K562 (cell line): ENCODE measurements around the gene IQCM. TPM values are rescaled to one million over a fixed set of nuclear protein-coding genes. Genes with fewer than 3 reads are reported as not detected.

Experiments used
- ATAC-seq: fragments of 200-7000 bp; cut with Tn5 transposase; 3 replicates; pipeline ENCODE4 v1.9.1; 2020; ENCODE audit warnings: moderate library complexity
- BruUV-seq: library from RNA; stranded (reverse); fragments of 400-500 nt; replicated peaks from 2 replicates; lab custom pipeline; 2021; lab: Mats Ljungman, UMichigan
- CTCF ChIA-PET: fragments of 300-600 bp; formaldehyde crosslinking; extraction: SDS; loops from one replicate; lab custom pipeline; 2021; ENCODE audit warnings: low intra/inter-chr PET ratio; lab: Yijun Ruan, JAX
- POLR2A ChIA-PET: fragments of 300-600, 350-650 bp; sonication (Branson Sonifier 250); formaldehyde crosslinking; extraction: SDS; loops from one replicate; lab custom pipeline; 2021; ENCODE audit warnings: antibody characterized with exemption, inconsistent platforms; lab: Yijun Ruan, JAX
- DNase-seq, 4 experiments: peaks; one replicate each; pipeline versions ENCODE4 v3.0.0 to v3.0.0-alpha.2; 2011 to 2018; ENCODE audit warnings: low spot score in 3 of 4, mixed read lengths in 3 of 4; ENCODE audit errors: extremely low read depth in 1 of 4
- FAIRE-seq: peaks from 2 replicates; lab custom pipeline; 2011; peaks lifted over from hg19 to GRCh38; lab: Jason Lieb, UNC
- H2AFZ ChIP-seq: 2 replicates; pipeline ENCODE4 v1.6.0; 2011; ENCODE audit warnings: low read depth, low read length, control low read depth, inconsistent platforms
- H3K27ac ChIP-seq: fragments of 200-600 bp; 3 replicates; pipeline ENCODE4 v1.8.0; 2011; ENCODE audit warnings: low read depth, mild to moderate bottlenecking, control low read depth, inconsistent platforms, low read length, moderate library complexity, mixed read lengths; ENCODE audit errors: extremely low read depth
- H3K27me3 ChIP-seq, 2 experiments: fragments of 300-600 bp in 1 of 2; 2 replicates in 1 of 2; 3 replicates in 1 of 2; pipeline versions ENCODE4 v1.6.0 to v1.8.0; 2011; ENCODE audit warnings: inconsistent platforms in 2 of 2, low read length in 2 of 2, mild to moderate bottlenecking in 1 of 2, mixed read lengths in 1 of 2, moderate library complexity in 1 of 2; ENCODE audit not compliant: control insufficient read depth in 2 of 2, insufficient read depth in 2 of 2
- H3K36me3 ChIP-seq: fragments of 300-600 bp; 3 replicates; pipeline ENCODE4 v1.8.0; 2011; ENCODE audit warnings: mild to moderate bottlenecking, low read length, inconsistent platforms; ENCODE audit not compliant: control insufficient read depth, insufficient read depth
- H3K4me1 ChIP-seq, 2 experiments: fragments of 200-600 bp in 1 of 2; replicated peaks in 1 of 2; 2 replicates in 1 of 2; 3 replicates in 1 of 2; pipeline versions ENCODE4 v1.5.1 to v1.8.0; 2011; ENCODE audit warnings: inconsistent platforms in 2 of 2, low read length in 2 of 2, mild to moderate bottlenecking in 1 of 2, mixed read lengths in 1 of 2, moderate library complexity in 1 of 2; ENCODE audit not compliant: control insufficient read depth in 2 of 2, insufficient read depth in 2 of 2
- H3K4me2 ChIP-seq: 2 replicates; pipeline ENCODE4 v1.6.1; 2011; ENCODE audit warnings: low read length, control low read depth, inconsistent platforms, mixed read lengths; ENCODE audit not compliant: insufficient read depth
- H3K4me3 ChIP-seq: fragments of 200-600 bp; sonication (generic), shearing (Covaris generic); 2 replicates; pipeline ENCODE4 v1.5.1; 2016; ENCODE audit warnings: control low read depth, inconsistent platforms
- H3K79me2 ChIP-seq: fragments of 200-600 bp; 3 replicates; pipeline ENCODE4 v1.8.0; 2011; ENCODE audit warnings: low read length, inconsistent platforms; ENCODE audit not compliant: control insufficient read depth, insufficient read depth
- H3K9ac ChIP-seq, 2 experiments: 2 replicates each; pipeline versions ENCODE4 v1.6.0 to v1.6.1; 2011; ENCODE audit warnings: low read depth in 2 of 2, low read length in 2 of 2, control low read depth in 1 of 2, inconsistent platforms in 1 of 2, mild to moderate bottlenecking in 1 of 2, mixed read lengths in 1 of 2; ENCODE audit not compliant: insufficient read depth in 1 of 2
- H3K9me1 ChIP-seq: one replicate; pipeline ENCODE4 v1.6.0; 2011; ENCODE audit warnings: inconsistent platforms, mild to moderate bottlenecking, low read length, moderate library complexity; ENCODE audit not compliant: control insufficient read depth, insufficient read depth
- H3K9me3 ChIP-seq: replicated peaks from 2 replicates; pipeline ENCODE4 v1.5.1; 2011; ENCODE audit warnings: low read depth, low read length, inconsistent platforms; ENCODE audit not compliant: control insufficient read depth, insufficient read depth
- H4K20me1 ChIP-seq: replicated peaks from 2 replicates; pipeline ENCODE4 v1.6.1; 2011; ENCODE audit warnings: low read length, inconsistent platforms, mixed read lengths; ENCODE audit not compliant: control insufficient read depth, insufficient read depth
- CTCF ChIP-seq, 3 experiments: IDR thresholded peaks in 2 of 3; conservative IDR thresholded peaks in 1 of 3; 2 replicates each; pipeline ENCODE4 v1.5.1; 2011 to 2012; ENCODE audit warnings: low read length in 3 of 3, mild to moderate bottlenecking in 3 of 3, control low read depth in 2 of 3, improper control_type of control experiment in 1 of 3, inconsistent platforms in 1 of 3, low read depth in 1 of 3, mixed read lengths in 1 of 3, moderate library complexity in 1 of 3; ENCODE audit not compliant: insufficient read depth in 2 of 3
- NCOA1 ChIP-seq: fragments of 450-650 bp; IDR thresholded peaks from 2 replicates; pipeline ENCODE4 v1.6.1; 2016; ENCODE audit warnings: low read depth
- NR2C2 ChIP-seq, 2 experiments: fragments of 200-800 bp in 1 of 2; sonication (Bioruptor generic) in 1 of 2; sonication (generic) in 1 of 2; formaldehyde crosslinking in 1 of 2; IDR thresholded peaks; 2 replicates each; pipeline versions ENCODE4 v1.6.1 to v1.8.0; 2016 to 2022; ENCODE audit warnings: mild to moderate bottlenecking in 1 of 2, missing compliant biosample characterization in 1 of 2, missing genetic modification characterization in 1 of 2, missing genetic modification reagents in 1 of 2
- SNIP1 ChIP-seq: fragments of 450-650 bp; IDR thresholded peaks from 2 replicates; pipeline ENCODE4 v1.7.1; 2017; ENCODE audit warnings: low read depth, mild to moderate bottlenecking
- ZNF431 ChIP-seq: sonication (generic); formaldehyde crosslinking; IDR thresholded peaks from 2 replicates; pipeline ENCODE4 v1.8.0; 2022; ENCODE audit warnings: mild to moderate bottlenecking, missing genetic modification reagents
- ZNF436 ChIP-seq: fragments of 250-450, 450-650 bp; sonication (Bioruptor Pico); formaldehyde crosslinking; IDR thresholded peaks from 2 replicates; pipeline ENCODE4 v1.7.0; 2020; ENCODE audit warnings: mild to moderate bottlenecking
- WGBS: fragments of 100-300 bp; shearing (Covaris generic); methylation state at CpG from one replicate; pipeline ENCODE4 v1.1.6; 2016; ENCODE audit warnings: low coverage, mixed read lengths; ENCODE audit not compliant: insufficient coverage; ENCODE audit errors: missing lambda C conversion rate; 5-methylcytosine and 5-hydroxymethylcytosine counted together
- in situ Hi-C: fragments of 300-500 bp; cut with MboI; formaldehyde crosslinking; loops from 4 replicates; pipeline ENCODE4 v1.15.0; 2018; ENCODE audit warnings: inconsistent platforms, mixed read lengths
- intact Hi-C: fragments of 100-400 bp; cut with micrococcal nuclease; formaldehyde crosslinking; loops from 2 replicates; pipeline ENCODE4 v1.14.2; 2022
- polyA plus RNA-seq, 8 experiments: library from polyadenylated mRNA; depleted of rRNA in 4 of 8; stranded (reverse) in 5 of 8; unstranded in 3 of 8; fragments of >200 nt; fragmentation: Nextera tagmentation in 2 of 8; fragmentation: Illumina TruSeq in 1 of 8; extraction: Ambion mirVana in 2 of 8; extraction: Trizol in 1 of 8; gene quantifications; 2 replicates each; pipeline versions ENCODE4 v1.2.1 to v1.2.3, GENCODE V29; 2011 to 2014; ENCODE audit warnings: inconsistent platforms in 1 of 8, missing spikeins in 1 of 8
- total RNA-seq, 7 experiments: library from RNA; depleted of rRNA in 6 of 7; stranded (reverse); fragments of >200 nt in 6 of 7; fragmentation: Illumina TruSeq in 2 of 7; extraction: Trizol in 2 of 7; gene quantifications; 2 replicates each; pipeline versions ENCODE4 v1.2.1 to v1.2.3, GENCODE V29; 2011 to 2021; ENCODE audit warnings: low replicate concordance in 1 of 7

IQCM gene
- total and polyA plus RNA-seq, 9 of the 15 experiments (the other 6 are each of a cell fraction or from before 2014, with no cell fraction given): not detected

DNA sequence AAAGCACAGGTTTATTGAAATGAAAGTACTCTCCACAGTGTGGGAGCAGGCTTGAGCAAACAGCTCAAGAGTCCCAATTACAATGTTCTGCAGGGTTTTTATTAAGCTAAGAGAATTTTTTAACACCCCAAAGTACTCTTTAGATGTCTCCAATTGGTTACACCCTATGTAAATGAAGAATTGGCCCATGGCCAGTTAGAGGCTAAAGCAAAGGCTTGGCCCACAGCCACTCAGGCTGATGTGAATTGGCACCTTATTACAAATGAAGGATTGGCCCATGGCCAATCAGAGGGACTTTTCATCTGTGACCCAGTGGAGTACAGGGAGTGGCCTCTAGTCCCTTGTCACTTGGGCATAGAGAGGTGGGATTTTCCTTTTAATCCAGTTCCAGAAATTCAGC, 30.1 kb upstream of the IQCM start (continued):
- TF ChIP-seq ZNF436: no peak
- no peak for TF ChIP-seq CTCF (IDR thresholded peaks at IDR 0.05 in 2 of 3, conservative IDR thresholded peaks at IDR 0.05 in 1 of 3; ENCODE audit: insufficient read depth in 2 of 3, low read depth in 1 of 3, low read length in 3 of 3)

DNA sequence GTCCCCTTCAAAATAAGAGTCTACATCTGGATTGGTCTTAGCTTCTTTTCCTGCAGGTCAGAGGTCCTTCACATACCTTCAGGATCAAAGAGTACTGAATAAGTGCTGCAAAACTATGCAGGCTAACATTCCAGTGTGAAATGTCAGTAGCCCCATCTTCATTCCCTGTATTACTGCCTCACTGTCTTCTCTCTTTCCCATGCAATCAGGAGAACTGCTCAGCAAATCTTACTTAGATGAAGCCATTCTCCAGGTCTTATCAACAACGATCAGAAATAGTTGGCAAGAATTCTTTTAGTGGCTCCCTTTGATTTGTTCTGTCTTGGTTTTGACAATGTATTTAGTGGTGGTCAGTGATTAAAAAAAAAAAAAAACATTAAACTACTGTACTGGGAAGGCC, 26.0 kb upstream of the IQCM start:
- Histone ChIP-seq H3K79me2 (no peaks in the 10 kb centered on the region), H3K4me1 (no peaks in the 10 kb centered on the region), H3K9me3 (peaks cover 2% of the 10 kb centered on the region; the same call in 1 of the 2 replicates), H3K4me3 (no peak overlapping the region), H2AFZ (no peak overlapping the region), H3K4me2 (no peak overlapping the region), H3K9me1 (no peaks in the 10 kb centered on the region), H4K20me1 (no peaks in the 10 kb centered on the region), H3K9ac (no peak overlapping the region), H3K27ac (no peak overlapping the region), H3K36me3 (no peaks in the 10 kb centered on the region), H3K27me3 (no peaks in the 10 kb centered on the region)
- ATAC-seq: no peak
- in situ Hi-C loops (no loop called here), intact Hi-C loops (no loop called here)
- TF ChIP-seq NCOA1: no peak
- no peak for TF ChIP-seq SNIP1
- no peak for TF ChIP-seq ZNF431 (CRISPR knock-in tag)
- TF ChIP-seq NR2C2 (CRISPR knock-in tag; IDR thresholded peaks at IDR 0.05): no peak
- TF ChIP-seq NR2C2 (tag; IDR thresholded peaks at IDR 0.05): no peak
- WGBS: 0% methylated on average over 1 of the region's 1 CpG
- CTCF ChIA-PET: no interaction called here
- POLR2A ChIA-PET: no interaction called here
- no peak for FAIRE-seq
- no peak for DNase-seq
- BruUV-seq: no TSS peak
